NCI-H128 (cell line): Measurements from ENCODE around the gene MLXIP.

Experiments used
- DNase-seq: peaks from one replicate; lab custom pipeline; 2025; ENCODE audit not compliant: unreplicated experiment; lab: John Stamatoyannopoulos, UW

The MLXIP gene

DNA sequence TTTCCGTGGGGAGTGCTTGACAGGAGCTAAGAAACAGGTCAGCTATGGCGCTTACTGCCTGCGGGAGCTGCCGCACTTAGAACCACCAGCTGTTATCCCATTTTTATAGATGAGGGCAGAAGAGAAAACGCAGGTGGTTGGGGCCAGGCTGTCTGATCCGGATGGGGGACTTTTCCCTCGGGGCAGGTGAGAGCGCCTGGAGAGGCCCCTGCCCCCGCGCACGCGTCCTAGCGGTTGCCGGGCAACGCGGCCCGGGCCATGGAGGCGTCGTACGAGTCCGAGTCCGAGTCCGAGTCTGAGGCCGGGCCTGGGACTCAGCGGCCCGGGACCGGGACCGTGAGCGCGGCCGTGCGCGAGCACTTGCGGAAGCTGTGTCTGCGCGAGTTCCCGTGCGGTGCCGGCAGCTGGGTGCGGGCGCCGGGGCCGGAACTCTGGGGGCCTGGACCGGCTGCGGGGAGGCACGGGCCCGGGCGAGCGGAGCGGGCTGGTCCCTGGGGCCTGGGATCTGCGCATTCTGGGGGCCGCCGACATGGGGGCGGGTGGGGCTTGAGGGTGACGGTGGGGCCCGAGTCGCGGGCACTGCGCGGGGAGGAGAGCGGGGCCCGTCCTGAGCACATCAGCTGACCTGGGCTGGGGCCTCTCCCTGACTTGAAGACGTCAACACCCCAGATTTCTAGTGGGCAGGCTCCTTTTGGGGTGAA lies 104.5 kb downstream of the MLXIP start, which contains the start of gene LRRC43:
LRRC43 (plus strand) TSS at position 237 of the 701 bp plus-strand sequence; CDS start at position 259, 22 bp downstream.
- no peak for DNase-seq

GRCh38 chr12:122183588-122183940 lies 105.0 kb downstream of the MLXIP start:
- DNase-seq, result no peak

DNA sequence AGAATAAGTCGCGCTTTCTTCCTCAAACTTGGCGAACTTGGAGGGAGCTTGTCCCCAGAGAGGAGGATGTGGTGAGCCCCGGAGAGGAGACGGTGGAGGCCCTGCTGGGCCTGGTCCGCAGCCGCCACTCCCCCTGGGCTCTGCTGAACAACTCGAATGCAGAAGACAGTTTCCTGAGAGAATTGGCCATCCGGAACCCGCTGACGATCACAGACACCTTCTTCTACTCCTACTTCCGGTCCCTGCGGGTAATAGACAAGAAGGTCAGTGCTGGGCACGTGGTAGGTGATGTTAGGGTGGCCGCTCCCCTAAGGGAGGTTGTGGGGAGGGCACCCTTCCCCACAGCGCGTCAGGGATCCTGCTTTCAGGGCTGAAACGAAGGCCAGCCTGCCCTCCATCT lies 106.0 kb downstream of the MLXIP start:
- DNase-seq, result no peak

- no peak for DNase-seq
Observed at GRCh38 chr12:122185079-122185478, 106.5 kb downstream of the MLXIP start.

DNA sequence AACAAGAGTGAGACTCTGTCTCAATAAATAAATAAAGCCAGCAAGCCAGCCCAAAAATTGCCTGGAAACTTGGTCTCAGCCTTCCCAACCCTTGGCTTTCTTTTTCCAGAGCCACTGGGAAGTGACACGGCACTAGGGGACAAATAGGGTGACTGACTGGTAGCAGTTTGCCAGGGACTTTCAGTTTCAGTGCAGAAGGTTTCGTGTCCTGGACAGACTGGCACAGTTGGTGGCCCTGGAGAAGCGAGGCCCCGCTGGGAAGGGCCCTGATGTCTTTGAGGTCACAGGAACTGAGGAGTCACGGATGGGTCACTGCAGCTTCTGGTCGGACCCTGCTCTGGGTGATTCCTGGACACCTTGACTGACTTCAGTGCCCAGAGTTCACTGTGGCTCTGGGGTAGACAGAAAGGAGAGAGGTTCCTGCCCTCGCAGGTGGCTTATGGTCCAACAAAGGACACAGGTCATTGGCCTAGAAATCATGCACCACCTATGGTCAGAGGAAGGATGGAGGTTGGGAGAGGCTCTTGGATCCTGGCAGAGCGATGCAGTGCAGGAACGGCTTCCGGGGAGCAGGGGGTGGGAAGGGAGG lies 107.0 kb downstream of the MLXIP start:
- no peak for DNase-seq

DNA sequence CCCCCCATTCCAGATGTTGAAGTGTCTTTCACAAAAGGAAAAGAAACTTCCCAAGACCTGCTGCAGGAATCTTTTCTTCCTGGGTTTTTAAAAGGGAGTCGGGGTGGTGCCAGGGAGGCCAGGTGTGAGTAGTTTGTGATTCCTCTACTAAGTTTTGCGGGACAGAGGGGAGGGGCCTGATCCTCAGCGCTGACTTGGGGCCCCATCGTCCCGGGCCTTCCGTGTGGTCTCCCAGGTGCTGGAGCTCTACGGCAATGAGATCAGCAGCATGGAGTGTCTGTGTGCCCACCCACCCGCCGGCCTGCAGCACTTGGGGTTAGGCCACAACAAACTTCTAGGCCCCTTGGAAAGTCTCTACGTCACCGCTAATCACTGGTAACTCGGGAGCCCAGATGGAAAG lies 108.9 kb downstream of the MLXIP start:
- no peak for DNase-seq

- DNase-seq, result no peak
Observed at GRCh38 chr12:122189626-122190475, 111.3 kb downstream of the MLXIP start.

DNA sequence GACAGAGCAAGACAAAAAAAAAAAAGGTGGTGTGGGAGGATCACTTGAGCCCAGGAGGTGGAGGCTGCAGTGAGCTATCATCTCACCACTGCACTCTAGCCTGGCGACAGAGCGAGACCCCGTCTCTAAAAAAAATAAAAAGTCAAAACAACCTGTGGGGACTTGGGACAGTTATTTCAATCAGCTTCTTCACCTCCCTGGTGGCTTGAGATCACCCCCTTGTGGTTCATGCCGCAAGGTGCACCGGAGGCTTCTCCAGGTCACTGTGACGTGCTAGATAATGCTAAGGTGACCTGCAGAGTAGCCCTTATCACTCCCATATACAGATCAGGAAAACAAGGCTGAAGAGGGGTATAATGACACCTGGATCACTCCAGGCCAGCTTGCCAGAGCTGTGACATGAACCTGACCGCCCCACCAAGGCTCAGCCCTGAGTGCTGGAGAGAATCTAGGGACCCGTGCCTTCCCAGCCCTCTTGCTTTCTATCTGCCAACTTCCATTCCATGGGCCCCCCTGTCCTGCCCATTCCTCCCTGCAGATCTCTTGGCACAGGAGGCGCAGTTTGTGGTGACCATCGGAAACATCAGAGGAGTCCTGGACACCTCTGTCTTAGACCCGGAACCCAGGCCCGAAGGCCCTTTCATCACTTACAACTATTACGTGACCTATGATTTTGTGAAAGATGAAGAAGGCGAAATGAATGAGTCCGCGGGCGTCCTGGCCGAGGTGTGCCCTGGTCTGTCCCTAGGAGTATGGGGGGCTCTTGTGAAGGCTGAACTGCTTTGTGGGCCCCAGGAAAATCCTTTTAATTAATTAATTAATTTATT lies 112.5 kb downstream of the MLXIP start:
- DNase-seq, result no peak

DNA sequence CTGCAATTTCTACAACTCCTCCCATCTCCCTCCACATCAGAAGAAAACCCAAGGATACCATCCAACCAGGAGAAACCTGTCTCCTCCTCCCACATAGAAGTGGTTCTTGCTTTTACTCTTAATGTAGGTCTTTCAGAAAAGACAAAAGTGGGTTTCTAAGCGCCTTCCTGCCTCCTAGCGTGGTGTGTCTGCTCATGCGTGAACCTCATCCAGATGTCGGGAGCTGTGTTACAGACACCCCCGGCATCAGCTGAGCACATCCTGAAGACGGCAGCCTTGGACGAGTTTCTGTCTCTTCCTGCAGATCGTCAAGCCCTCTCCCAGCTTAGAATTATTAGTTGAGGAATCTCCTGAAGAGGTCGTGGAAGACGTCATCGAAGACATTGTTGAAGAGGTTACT lies 113.9 kb downstream of the MLXIP start:
- DNase-seq, result no peak

GRCh38 chr12:122194804-122195203 lies 116.2 kb downstream of the MLXIP start:
- no peak for DNase-seq

GRCh38 chr12:122195405-122195804 lies 116.8 kb downstream of the MLXIP start:
- no peak for DNase-seq
